ENCODE measurements around the gene CCDC171. TPM values are rescaled to one million over a fixed set of nuclear protein-coding genes. Genes with fewer than 3 reads are reported as not detected.

Gene CCDC171
- polyA plus RNA-seq, 2 donors = 0.55 to 1.2 TPM

GRCh38 chr9:16010221-16010620 lies 457.4 kb downstream of the CCDC171 start:
- no peaks in the 10 kb centered on the region for H3K36me3 ChIP-seq (ENCODE audit: control insufficient read depth in 2 of 2, insufficient read depth in 2 of 2, low read length in 1 of 2)
- H3K9me3 ChIP-seq (ENCODE audit: control insufficient read depth in 2 of 2, insufficient read depth in 1 of 2, low read depth in 1 of 2, low read length in 1 of 2) = no peaks in the 10 kb centered on the region
- no peak overlapping the region for H3K27ac ChIP-seq (ENCODE audit: low read depth in 2 of 2, low read length in 1 of 2)
- no peaks in the 10 kb centered on the region for H3K4me1 ChIP-seq (ENCODE audit: control insufficient read depth in 2 of 2, insufficient read depth in 2 of 2, low read length in 1 of 2)
- 91 to 92% methylated on average over 4 of the region's 4 CpGs for WGBS, 2 donors
- no peaks in the 10 kb centered on the region for H3K27me3 ChIP-seq (ENCODE audit: control insufficient read depth in 1 of 2, insufficient read depth in 2 of 2, low read length in 2 of 2)
- no peak overlapping the region for H3K4me3 ChIP-seq (ENCODE audit: low read depth in 1 of 2, low read length in 2 of 2)

GRCh38 chr9:16012621-16013020 lies 459.8 kb downstream of the CCDC171 start:
- H3K4me3 ChIP-seq (ENCODE audit: low read depth in 1 of 2, low read length in 2 of 2) = no peak overlapping the region
- peaks cover 0 to under 1% of the 10 kb centered on the region in 2 donors for H3K9me3 ChIP-seq (ENCODE audit: control insufficient read depth in 2 of 2, insufficient read depth in 1 of 2, low read depth in 1 of 2, low read length in 1 of 2)
- no peaks in the 10 kb centered on the region for H3K27me3 ChIP-seq (ENCODE audit: control insufficient read depth in 1 of 2, insufficient read depth in 2 of 2, low read length in 2 of 2)
- 69 to 76% methylated on average over 2 of the region's 2 CpGs for WGBS, 2 donors
- no peaks in the 10 kb centered on the region for H3K4me1 ChIP-seq (ENCODE audit: control insufficient read depth in 2 of 2, insufficient read depth in 2 of 2, low read length in 1 of 2)
- no peaks in the 10 kb centered on the region for H3K36me3 ChIP-seq (ENCODE audit: control insufficient read depth in 2 of 2, insufficient read depth in 2 of 2, low read length in 1 of 2)
- no peak overlapping the region for H3K27ac ChIP-seq (ENCODE audit: low read depth in 2 of 2, low read length in 1 of 2)

- WGBS, 2 donors = 82 to 85% methylated on average over 5 of the region's 5 CpGs
- Histone ChIP-seq H3K27ac (ENCODE audit: low read depth in 2 of 2, low read length in 1 of 2) (no peak overlapping the region), H3K9me3 (ENCODE audit: control insufficient read depth in 2 of 2, insufficient read depth in 1 of 2, low read depth in 1 of 2, low read length in 1 of 2) (peaks cover 0 to 2% of the 10 kb centered on the region in 2 donors), H3K4me1 (ENCODE audit: control insufficient read depth in 2 of 2, insufficient read depth in 2 of 2, low read length in 1 of 2) (no peaks in the 10 kb centered on the region), H3K27me3 (ENCODE audit: control insufficient read depth in 1 of 2, insufficient read depth in 2 of 2, low read length in 2 of 2) (no peaks in the 10 kb centered on the region), H3K4me3 (ENCODE audit: low read depth in 1 of 2, low read length in 2 of 2) (no peak overlapping the region), H3K36me3 (ENCODE audit: control insufficient read depth in 2 of 2, insufficient read depth in 2 of 2, low read length in 1 of 2) (no peaks in the 10 kb centered on the region)
Observed at GRCh38 chr9:16013366-16013765, 460.5 kb downstream of the CCDC171 start.

GRCh38 chr9:16013826-16014225 lies 461.0 kb downstream of the CCDC171 start:
- Histone ChIP-seq H3K4me3 (ENCODE audit: low read depth in 1 of 2, low read length in 2 of 2) (no peak overlapping the region), H3K4me1 (ENCODE audit: control insufficient read depth in 2 of 2, insufficient read depth in 2 of 2, low read length in 1 of 2) (no peaks in the 10 kb centered on the region), H3K9me3 (ENCODE audit: control insufficient read depth in 2 of 2, insufficient read depth in 1 of 2, low read depth in 1 of 2, low read length in 1 of 2) (peaks cover 0 to 2% of the 10 kb centered on the region in 2 donors), H3K27me3 (ENCODE audit: control insufficient read depth in 1 of 2, insufficient read depth in 2 of 2, low read length in 2 of 2) (no peaks in the 10 kb centered on the region), H3K27ac (ENCODE audit: low read depth in 2 of 2, low read length in 1 of 2) (no peak overlapping the region), H3K36me3 (ENCODE audit: control insufficient read depth in 2 of 2, insufficient read depth in 2 of 2, low read length in 1 of 2) (no peaks in the 10 kb centered on the region)
- WGBS, 2 donors = 76% methylated on average over 1 of the region's 1 CpG

GRCh38 chr9:16022228-16022627 lies 469.4 kb downstream of the CCDC171 start:
- WGBS, 2 donors = 74% methylated on average over 3 of the region's 3 CpGs
- H3K27ac ChIP-seq (ENCODE audit: low read depth in 2 of 2, low read length in 1 of 2) = no peak overlapping the region
- no peak overlapping the region for H3K4me3 ChIP-seq (ENCODE audit: low read depth in 1 of 2, low read length in 2 of 2)
- H3K36me3 ChIP-seq (ENCODE audit: control insufficient read depth in 2 of 2, insufficient read depth in 2 of 2, low read length in 1 of 2) = no peaks in the 10 kb centered on the region
- no peaks in the 10 kb centered on the region for H3K4me1 ChIP-seq (ENCODE audit: control insufficient read depth in 2 of 2, insufficient read depth in 2 of 2, low read length in 1 of 2)
- no peaks in the 10 kb centered on the region for H3K27me3 ChIP-seq (ENCODE audit: control insufficient read depth in 1 of 2, insufficient read depth in 2 of 2, low read length in 2 of 2)
- H3K9me3 ChIP-seq (ENCODE audit: control insufficient read depth in 2 of 2, insufficient read depth in 1 of 2, low read depth in 1 of 2, low read length in 1 of 2) = peaks cover 0 to 2% of the 10 kb centered on the region in 2 donors

GRCh38 chr9:16023446-16023845 lies 470.6 kb downstream of the CCDC171 start:
- 86% methylated on average over 1 of the region's 1 CpG for WGBS, 2 donors
- H3K4me3 ChIP-seq (ENCODE audit: low read depth in 1 of 2, low read length in 2 of 2) = no peak overlapping the region
- no peaks in the 10 kb centered on the region for H3K27me3 ChIP-seq (ENCODE audit: control insufficient read depth in 1 of 2, insufficient read depth in 2 of 2, low read length in 2 of 2)
- no peaks in the 10 kb centered on the region for H3K36me3 ChIP-seq (ENCODE audit: control insufficient read depth in 2 of 2, insufficient read depth in 2 of 2, low read length in 1 of 2)
- H3K27ac ChIP-seq (ENCODE audit: low read depth in 2 of 2, low read length in 1 of 2) = no peak overlapping the region
- no peaks in the 10 kb centered on the region for H3K9me3 ChIP-seq (ENCODE audit: control insufficient read depth in 2 of 2, insufficient read depth in 1 of 2, low read depth in 1 of 2, low read length in 1 of 2)
- no peaks in the 10 kb centered on the region for H3K4me1 ChIP-seq (ENCODE audit: control insufficient read depth in 2 of 2, insufficient read depth in 2 of 2, low read length in 1 of 2)

Other genes starting within 250 kb of the CCDC171 start
- 10 to 100 TPM in 1 of 2 donors, 1 to 10 TPM in 1; 9.9 to 10.7 TPM for gene TTC39B, start 245.8 kb upstream of the CCDC171 start, polyA plus RNA-seq
- gene SNAPC3, start 130.2 kb upstream of the CCDC171 start, polyA plus RNA-seq = 10 to 100 TPM; 10.8 to 12.9 TPM
- gene PSIP1, start 42.1 kb upstream of the CCDC171 start, polyA plus RNA-seq = 10 to 100 TPM; 14.4 to 15.0 TPM